Measurements from ENCODE around the gene AKAP6.

Gene AKAP6

DNA sequence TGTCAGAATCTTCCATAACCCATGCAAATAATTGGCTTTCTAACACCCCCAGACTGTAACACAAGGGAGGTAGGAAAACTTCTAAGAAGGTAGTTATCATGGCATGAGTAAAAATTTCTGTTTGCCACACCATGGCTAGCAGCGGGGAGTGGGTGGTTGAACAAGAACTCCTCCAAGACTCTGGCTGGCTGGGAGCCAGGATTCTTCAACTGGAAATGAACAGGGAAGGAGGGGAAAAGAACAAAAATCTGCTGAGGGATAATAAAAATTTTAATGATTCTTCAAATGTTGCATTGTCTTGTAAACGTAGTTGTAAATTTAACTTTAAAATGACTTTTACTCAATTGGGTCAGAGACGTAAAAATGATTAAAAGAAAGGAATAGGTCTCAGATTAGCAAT is 78.9 kb downstream of the AKAP6 start:
- DNase-seq (ENCODE audit: low read depth in 3 of 3, low spot score in 1 of 3), result no peak

GRCh38 chr14:32412103-32412502 is 83.0 kb downstream of the AKAP6 start:
- DNase-seq (ENCODE audit: low read depth in 3 of 3, low spot score in 1 of 3), result no peak

DNA sequence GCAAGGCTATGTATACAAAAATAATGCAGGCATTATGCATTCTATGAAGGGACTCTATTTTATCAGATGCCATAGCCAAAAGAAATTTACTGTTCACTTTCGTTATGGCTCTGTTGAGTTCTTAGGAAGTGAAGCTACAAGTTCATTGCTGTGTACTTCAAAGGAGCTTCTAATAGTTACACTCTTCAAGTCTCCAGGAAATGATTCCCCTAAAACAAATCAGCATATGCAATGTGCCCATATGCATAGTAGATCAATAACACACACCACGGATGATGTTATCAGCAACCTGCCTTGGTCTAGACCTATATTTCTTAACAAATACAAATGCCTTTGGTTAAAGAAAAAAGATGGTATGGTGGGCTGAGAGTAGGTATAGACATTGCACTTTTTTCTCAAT is 83.4 kb downstream of the AKAP6 start:
- DNase-seq (ENCODE audit: low read depth in 3 of 3, low spot score in 1 of 3), result no peak

DNA sequence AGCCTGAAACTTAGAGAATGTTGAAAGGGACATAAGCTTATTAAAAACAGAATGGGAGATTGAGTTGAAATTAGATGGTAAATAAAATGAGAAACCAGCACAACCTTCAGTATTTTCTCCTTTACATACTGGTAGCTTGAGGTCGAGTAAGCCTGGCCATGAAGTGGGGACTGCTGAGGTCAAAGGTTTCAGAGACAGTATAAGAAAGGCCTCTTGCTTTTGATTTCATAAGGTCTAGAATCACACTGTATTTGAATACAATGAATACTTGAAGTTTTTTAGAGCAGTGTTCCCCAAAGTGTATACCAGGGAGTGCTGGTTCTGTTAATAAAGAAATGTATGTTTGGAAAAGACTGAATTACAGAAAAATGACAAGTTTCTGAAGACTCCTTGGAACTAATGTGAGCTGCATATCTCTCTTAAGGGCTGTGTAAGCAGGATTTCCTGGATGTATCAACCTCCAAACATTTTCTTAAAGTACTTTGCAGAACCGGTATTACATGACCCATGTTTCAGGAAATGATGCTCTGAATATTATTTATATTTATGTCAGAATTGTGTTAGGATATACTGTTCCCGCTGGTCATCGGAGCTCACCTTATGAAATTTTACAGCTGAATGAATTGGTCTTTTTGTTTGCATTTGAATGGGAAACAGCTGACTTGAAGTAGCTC is 85.0 kb downstream of the AKAP6 start:
- DNase-seq (ENCODE audit: low read depth in 3 of 3, low spot score in 1 of 3), result no peak

- DNase-seq (ENCODE audit: low read depth in 3 of 3, low spot score in 1 of 3), result no peak
Measured at GRCh38 chr14:32414808-32415255, 85.7 kb downstream of the AKAP6 start.

DNA sequence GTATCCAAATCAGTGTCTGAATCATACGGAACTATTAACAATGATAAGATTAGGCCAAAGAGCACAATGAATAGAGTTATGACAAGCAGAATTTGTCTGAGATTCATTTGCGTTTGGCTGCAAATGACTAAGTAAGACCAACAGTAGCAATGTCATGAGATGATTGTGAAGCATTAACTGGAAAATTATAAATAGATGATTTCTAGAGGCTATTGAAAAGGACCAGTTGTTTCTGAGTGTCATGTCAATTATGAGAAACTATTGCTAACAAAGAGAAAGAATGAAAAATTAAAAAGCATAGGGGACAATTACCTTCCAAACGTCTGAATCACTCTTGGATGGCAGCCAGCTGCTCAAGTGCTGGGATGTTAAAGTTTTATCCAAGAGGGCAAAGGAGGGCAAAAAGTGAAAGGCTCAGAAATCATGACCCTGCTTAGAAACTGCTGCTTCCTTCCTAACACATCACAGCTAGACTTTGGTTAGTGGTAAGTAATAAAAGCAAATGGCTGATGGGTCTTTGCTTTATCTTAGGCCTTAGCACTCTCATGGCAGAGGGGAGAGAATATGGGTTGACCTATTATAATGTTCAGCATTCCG is 89.0 kb downstream of the AKAP6 start:
- no peak for DNase-seq (ENCODE audit: low read depth in 3 of 3, low spot score in 1 of 3)

DNA sequence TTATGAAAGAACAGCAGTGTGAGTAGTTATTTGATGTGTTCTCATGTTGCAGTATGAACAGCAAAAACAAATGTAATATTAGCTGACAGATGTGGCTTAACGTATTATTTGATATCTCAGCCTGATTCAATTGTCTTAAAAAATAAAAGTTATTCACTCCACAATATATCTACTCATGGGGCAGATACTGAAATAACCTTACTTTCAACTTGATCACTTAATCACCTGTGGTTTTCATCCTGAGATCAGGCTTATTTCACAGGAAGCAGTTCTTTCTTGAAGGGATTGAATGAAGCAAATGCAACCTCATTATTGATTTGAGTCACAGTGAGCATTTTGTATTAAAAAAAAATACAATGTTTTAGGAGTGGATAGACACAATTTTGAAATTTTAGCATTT is 90.3 kb downstream of the AKAP6 start:
- no peak for DNase-seq (ENCODE audit: low read depth in 3 of 3, low spot score in 1 of 3)

DNA sequence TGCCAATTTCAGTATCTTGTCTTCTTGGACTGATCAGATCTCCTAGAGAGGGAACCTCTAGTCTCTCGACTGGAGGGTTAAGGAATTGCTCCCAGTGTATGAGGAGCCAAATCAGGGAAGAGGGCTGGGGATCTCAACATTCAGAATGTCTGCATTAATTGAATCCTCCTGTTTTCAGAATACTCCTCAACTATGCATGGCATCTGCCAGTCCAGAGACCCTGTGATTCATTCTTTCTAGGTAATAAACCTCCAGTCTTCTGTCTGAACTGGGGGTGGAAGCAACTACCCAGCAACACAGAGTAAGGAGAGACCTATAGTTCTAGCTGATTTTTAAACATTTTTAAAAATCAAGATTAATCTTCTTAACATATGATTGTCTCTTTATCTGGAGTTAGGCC is 92.7 kb downstream of the AKAP6 start:
- no peak for DNase-seq (ENCODE audit: low read depth in 3 of 3, low spot score in 1 of 3)

DNA sequence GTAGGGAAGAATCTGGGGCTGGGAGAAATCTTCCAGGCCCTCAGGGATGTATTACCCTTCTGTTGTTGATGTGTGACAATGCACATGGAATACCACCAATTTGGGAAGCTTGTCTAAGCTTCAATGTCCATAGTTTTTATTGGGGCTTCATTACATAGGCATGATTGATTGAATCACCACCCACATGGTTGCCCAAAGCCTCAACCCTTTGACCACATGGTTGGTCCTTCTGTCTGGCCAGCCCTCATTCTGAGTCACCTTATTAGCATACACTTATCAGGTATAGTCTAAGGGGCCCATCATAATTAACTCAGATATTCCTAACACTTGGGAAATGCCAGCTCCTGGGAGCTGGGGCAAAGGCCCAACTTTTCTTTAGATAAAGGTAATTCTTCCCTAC is 93.3 kb downstream of the AKAP6 start:
- DNase-seq (ENCODE audit: low read depth in 3 of 3, low spot score in 1 of 3), result no peak

DNA sequence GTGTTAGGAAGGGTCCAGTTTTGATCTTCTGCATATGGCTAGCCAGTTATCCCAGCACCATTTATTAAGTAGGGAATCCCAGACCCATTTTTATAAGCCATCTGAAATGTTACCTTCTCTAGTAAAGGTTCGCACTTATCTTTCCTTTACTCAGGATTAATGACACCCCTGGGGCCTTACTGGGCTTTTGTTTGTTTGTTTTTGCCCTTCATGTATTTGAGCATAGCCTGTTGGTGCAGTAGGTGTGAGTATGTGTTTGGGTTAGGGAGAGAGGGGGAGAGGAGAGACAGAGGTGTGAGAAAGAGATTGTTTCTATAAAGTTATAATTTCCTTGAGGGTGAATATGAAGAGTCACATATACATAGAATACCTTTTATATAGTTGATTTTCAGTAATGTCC is 96.9 kb downstream of the AKAP6 start:
- no peak for DNase-seq (ENCODE audit: low read depth in 3 of 3, low spot score in 1 of 3)

- DNase-seq (ENCODE audit: low read depth in 3 of 3, low spot score in 1 of 3), result no peak
Measured at GRCh38 chr14:32426586-32427388, 97.7 kb downstream of the AKAP6 start.

DNA sequence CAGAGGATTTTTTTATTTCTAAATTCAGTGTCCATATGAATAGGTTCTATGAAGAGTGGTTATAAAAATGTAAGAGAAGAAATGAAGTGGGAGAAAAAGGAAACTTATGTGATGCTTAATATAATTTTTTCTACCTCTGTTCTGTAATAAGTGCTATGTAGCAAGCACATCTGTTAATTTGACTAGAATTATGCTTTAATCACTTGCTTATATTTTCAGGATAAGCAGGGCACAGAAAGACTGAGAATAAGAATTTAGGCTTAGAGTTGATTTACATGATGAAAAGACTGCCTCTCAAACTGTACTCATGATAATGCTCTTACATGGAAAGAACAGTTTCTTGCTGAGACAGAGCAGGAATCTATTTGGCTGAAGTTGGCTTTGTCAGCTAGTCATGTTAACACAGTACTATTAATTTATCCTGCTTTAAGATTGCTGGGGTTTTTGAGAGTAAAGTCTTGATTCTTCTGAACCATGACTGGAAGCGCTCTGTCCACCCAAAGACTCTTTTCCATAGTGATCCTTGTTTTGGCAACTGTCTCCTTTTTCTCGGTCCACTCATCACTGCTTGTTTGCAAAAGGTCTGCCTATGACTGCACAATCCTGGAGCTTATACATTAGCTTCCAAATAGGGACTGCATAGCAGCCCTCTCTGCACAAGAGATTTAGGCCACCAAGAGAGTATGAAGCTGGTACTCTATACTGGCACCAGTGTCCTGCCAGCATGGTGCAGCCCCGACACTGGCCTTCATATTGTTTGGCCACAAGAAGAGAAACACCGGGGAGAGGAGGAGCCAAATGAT is 98.8 kb downstream of the AKAP6 start:
- DNase-seq (ENCODE audit: low read depth in 3 of 3, low spot score in 1 of 3), result no peak

DNA sequence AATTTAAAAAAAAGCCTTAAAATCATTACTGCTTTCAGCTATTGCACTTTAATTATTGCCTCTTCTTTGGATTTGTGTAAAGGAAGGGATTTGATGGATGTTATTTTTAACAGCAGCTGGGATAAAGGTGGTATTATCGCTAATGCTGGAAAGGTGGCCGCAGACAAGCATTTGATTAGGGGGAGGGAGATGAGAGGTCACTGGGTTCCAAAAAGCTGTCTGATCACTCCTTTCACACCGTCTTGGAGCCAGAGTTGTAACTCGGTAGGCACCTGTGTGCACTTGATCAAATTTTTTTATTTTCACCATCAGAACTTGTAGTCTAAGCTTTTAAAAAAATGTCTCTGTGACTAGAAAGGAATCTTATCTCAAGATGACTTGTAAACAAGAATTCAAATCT is 99.8 kb downstream of the AKAP6 start:
- no peak for DNase-seq (ENCODE audit: low read depth in 3 of 3, low spot score in 1 of 3)

GRCh38 chr14:32430326-32430725 is 101.2 kb downstream of the AKAP6 start:
- DNase-seq (ENCODE audit: low read depth in 3 of 3, low spot score in 1 of 3), result no peak

DNA sequence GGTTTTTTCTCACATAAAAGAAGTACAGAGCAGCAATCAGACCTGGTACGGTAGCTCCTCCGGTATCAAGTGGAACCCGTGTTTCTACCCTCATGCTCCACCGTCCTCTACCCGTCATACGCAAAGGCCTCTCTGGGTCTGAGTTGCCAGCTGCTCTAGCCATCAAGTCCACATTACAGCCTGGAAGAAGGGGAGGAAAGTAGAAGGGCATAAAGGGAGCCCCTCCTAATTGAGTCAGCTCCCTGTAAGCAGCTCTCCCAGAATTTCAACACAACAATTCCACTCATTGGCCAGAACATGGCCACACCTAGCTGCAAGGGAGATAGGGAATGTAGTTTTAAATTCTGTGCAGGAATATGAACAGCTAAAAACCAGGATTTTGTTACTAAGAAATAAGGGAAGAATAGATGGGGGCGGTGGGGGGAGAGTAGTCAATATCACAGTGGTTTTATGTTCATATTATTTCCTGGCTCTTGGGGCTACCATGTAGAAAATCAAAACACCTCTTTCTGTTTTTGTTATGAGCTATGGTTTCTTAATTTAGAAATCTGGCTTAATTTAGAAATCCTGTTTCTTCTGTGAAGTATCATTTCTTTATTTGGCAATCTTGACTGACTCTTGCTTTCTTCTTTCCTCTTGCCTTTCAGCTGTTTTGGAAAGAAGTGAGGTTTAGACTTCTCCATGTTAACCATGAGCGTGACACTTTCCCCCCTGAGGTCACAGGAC is 103.9 kb downstream of the AKAP6 start:
- DNase-seq (ENCODE audit: low read depth in 3 of 3, low spot score in 1 of 3), result no peak

- DNase-seq (ENCODE audit: low read depth in 3 of 3, low spot score in 1 of 3), result no peak
Measured at GRCh38 chr14:32434180-32434579, 105.1 kb downstream of the AKAP6 start.

- DNase-seq (ENCODE audit: low read depth in 3 of 3, low spot score in 1 of 3), result no peak
Measured at GRCh38 chr14:32434880-32435279, 105.8 kb downstream of the AKAP6 start.

- no peak for DNase-seq (ENCODE audit: low read depth in 3 of 3, low spot score in 1 of 3)
Measured at GRCh38 chr14:32435411-32435810, 106.3 kb downstream of the AKAP6 start.

DNA sequence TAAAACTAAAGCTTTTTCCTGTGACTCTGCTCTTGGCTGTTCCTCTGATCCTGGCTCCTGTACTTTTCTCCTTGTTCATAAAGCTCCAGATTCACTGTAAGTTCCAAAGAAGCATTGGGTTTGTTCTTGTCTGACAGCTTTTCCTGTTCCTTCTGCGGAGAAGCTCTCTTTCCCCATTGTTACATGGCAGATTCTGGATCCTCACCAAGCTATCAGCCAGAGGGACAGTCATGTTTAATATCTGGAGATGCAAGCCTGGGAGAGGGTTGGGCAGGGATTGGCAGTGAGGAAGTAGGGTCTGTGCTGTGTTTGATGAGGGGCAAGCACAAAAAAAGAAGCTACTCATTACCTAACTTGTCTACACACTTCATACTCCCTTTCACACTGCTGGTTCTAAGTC is 107.9 kb downstream of the AKAP6 start:
- no peak for DNase-seq (ENCODE audit: low read depth in 3 of 3, low spot score in 1 of 3)

GRCh38 chr14:32438517-32438916 is 109.4 kb downstream of the AKAP6 start:
- no peak for DNase-seq (ENCODE audit: low read depth in 3 of 3, low spot score in 1 of 3)

All from stimulated activated CD4-positive, alpha-beta T cell treated with anti-CD3 and anti-CD28 coated beads, TNF-alpha, amount 100 ng/mL, for 1 hour (primary cell).